Stimulated activated CD4-positive, alpha-beta T cell treated with anti-CD3 and anti-CD28 coated beads, Interleukin-2, amount 100 ng/mL, for 48 hours (primary cell): Measurements from ENCODE around the gene SIRT5.

Experiments used
- DNase-seq, 2 donors: peaks; one replicate each; pipeline ENCODE4 v3.0.0-alpha.2; 2020

The SIRT5 gene

DNA sequence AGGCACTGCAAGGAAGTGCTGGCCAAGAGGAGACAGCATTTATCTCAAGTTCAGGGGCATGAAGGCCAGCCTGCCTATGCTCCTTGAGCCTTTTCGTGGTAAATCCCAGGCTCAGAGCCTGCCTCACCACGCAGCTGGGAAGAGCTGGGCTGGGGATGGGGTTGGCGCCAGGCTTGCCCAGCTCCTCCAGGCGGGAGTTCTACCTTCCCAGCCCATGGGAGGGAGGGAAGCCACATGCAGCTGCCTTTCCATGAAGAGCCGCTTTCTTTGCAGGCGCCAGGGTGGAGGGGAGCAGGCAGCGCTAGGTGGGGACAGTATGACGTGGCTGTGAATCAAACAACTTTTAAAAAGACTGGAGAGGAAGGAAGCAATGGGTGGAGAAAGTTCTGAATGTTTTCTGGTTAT lies 19.5 kb upstream of the SIRT5 start:
- no peak for DNase-seq

DNA sequence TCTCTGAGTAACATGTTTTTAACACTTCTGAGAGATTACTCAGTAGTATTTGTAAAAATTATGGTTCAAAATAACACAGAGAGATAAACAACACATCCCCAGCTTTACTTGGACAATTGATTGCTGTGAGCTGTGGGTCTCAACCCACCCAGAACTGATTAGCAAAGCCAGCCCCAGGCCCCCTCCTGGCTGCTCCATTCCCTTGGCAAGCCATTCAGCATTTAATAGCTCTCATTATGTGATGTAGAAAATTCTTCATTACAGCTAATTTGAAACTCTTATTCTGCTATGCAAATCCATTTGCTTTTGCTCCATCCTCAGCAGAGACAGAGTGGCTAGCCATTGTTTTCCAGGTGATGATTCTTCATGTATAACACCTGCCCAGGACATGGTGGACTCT lies 16.6 kb upstream of the SIRT5 start:
- DNase-seq: no peak

DNA sequence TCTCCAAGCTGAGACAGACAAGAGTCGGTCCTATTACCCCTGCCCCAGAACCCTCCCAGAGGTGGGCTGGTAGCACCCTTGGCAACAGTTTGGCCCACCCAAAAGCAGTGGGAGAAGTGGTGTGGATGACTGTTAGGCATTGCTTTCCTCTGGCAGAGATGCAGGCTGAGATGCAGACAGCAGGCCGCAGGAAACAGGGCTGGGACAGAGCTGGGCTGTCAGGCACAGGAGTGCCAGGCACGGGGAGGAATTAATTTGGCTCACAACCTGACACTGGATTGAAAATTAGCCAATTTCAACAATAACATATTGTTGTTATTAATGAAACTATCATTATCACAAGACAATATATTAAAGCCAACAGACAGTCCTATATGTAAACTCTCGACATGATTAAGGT lies 15.7 kb upstream of the SIRT5 start:
- no peak for DNase-seq

DNA sequence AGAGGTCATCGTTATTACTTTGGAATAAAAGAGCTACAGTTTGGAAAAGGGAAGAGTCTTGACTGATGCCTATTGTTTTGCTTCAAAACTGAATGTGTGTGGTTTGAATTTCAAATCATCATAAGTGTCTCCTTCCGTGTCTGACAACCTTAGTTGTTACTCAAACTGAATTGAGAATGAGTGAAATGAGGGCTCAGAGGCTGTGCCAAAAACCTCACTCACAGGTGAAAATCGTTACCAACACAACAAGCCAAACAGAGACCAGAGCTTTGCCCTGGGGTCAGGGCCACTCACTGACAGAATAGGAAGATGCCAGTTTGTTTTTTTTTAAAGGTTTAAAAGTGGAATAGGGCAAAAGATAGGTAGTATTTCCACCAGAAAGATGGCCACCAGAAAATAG lies 15.2 kb upstream of the SIRT5 start:
- DNase-seq: no peak

DNA sequence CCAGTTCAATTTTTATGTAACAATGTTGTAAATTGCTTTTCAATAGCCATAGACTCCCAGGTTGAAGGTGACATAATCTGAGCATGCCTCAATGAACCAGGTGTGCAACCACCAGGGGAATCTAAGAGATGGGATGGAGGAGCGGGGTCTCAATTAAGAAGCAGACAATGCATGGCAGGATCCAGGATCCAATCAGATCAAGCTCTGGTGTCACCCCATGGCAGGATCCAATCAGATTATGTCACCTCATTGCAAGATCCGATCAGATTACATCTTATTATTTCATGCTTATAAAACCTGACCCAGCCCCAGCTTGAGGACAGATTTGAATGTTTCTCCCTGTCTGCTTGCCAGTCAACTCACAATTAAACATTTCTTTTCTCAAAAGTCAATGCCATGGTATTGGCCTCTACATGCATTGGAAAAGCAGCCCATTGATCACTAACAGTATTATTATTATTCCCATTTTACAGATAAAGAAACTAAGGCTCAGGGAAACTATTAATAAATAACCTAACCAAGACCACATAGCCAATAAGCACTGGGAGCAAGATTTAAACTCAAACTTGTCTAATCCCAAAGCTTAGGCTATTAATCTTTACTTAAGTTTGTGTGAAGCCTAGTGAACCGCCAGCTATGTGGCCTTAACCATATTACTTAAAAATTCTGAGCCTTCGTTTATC lies 14.3 kb upstream of the SIRT5 start:
- no peak for DNase-seq

DNA sequence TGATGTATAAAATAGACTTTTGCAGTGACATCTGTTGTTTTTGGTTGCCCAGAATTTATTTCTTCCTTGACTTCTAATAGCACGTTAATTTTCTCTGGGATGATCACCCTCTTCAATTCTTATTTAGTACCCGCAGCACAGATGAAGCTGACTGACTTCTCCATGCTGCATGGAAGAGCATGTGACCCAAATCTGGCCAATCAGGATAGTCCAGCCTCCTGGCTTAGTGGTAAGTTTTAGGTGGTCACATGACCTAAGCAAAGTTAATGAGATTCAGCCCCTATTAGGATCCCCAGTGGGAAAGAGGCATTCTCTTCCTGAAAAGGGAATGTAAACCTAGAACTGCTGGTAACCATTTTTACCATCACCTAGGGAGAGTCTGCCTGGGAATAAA lies 13.8 kb upstream of the SIRT5 start:
- DNase-seq: no peak

DNA sequence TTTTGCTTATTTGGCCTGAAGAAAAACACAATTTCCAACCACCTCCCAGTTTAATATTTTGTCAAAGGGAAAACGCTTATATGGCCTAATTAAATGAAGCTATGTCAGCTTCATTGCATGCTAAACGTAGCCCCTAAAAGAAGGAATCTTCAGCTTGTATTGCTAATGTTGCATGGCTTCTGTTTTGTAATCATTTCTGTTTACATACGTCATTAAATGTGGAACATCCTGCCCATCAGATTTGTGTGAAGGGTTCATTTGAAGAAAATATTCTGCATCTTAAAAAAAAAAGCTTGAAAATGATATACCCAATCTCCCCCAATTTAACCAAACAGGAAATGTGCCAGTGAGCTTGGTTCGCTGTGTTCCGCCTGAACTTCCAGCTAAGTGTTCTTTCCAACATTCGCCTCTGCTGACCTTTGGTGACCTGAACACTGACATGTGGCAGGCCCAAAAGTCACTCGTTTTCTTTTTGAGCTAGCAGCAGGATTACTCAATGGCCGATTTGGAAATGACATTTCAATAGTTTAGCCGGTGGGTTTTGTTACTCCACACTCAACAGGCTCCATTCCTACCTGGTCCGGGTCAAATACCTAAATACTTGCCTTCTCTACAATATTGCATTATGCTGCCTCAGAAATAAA lies 12.7 kb upstream of the SIRT5 start:
- no peak for DNase-seq

DNA sequence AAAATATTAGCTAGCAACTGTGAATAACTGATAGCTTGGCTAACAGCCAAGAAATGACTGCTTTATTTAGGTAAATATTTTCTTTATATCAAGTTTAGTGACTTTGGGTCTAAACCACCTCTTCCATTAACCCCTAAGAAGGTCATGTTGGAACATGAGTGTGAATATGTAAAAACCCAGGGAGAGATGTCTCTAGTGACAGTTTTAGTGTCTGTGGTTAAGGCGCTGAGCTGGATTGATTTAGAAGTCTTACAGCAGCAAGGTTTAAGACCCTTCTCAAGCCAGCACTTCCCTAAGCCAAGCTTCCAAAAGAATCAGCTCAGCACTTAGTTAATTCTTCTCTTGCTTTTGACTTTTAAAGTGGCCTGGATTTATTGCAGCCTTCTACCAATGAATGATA lies 11.4 kb upstream of the SIRT5 start:
- DNase-seq: no peak

DNA sequence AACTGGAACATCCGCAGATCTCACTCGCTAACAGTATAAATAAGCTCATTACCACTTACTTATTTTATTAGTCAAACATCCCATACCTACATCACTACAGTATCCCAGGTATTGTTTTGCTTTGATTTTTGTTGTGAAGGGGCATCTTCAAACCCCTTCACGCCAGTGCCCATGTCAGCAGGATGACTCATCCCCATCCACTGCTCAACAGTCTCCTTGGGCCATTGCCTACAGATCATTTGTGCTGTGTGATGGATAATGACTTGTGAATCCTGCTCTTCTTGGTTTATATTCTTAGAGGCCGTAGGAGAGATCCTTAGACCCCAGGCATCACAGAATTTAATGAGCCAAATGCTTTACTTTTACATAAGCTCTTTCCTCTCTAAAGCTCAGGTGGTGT lies 8.5 kb upstream of the SIRT5 start:
- DNase-seq: no peak

DNA sequence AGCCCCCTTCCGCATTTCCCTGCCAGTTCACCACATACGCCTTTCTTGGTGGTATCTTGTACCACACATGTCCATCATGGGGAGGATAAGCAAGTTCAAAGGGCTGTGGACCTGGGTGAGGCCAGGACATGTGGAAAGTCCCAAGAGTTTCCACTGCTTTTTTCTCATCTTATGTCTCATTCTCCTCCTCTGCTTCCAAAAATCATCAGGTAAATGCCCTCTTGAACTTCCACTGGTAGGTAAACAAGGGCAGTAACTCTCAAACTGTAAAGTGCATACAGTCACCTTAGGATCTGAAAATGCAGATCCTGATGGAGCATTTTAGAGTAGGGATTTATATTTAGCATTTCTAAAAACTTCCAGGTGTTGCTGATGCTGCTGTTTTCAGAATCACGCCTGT lies 7.9 kb upstream of the SIRT5 start:
- DNase-seq: no peak

DNA sequence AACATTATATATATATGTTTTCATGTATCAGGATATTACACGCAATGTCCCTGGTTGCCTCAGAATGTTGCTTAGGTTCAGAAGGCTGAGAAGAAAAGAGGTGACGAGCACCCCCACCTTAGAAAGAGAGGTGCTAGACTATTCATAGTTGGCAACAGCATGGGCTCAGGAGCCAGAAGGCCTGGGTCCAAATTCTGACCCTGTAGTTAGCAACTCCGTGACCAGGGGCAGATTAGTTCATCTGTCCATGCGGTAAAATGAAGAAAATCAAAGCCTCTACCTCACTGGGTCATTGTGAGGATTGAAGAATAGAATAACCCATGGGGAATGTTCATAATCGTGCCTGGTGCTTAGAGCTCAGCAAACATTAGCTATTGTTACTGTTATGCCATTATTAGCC lies 5.4 kb upstream of the SIRT5 start:
- no peak for DNase-seq

DNA sequence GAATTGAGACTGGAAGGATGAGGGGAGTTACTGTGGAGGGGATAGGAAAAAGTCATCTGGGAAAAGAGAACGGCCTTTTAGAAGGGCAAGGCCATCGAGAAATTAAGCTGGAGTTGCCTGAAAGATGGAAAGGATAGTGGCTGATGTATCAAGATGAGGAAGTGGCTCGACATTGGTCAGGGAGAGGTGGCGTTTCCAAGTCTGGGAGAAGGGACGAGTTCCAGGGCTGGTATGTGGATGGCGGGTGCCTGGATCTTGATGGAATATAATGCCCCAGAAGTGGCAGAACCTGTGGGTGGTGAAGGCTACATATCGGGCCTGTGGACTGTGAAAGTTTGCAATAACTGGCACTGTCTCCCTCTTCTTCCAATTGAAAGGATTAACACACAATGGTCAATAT lies 2.2 kb upstream of the SIRT5 start:
- no peak for DNase-seq

DNA sequence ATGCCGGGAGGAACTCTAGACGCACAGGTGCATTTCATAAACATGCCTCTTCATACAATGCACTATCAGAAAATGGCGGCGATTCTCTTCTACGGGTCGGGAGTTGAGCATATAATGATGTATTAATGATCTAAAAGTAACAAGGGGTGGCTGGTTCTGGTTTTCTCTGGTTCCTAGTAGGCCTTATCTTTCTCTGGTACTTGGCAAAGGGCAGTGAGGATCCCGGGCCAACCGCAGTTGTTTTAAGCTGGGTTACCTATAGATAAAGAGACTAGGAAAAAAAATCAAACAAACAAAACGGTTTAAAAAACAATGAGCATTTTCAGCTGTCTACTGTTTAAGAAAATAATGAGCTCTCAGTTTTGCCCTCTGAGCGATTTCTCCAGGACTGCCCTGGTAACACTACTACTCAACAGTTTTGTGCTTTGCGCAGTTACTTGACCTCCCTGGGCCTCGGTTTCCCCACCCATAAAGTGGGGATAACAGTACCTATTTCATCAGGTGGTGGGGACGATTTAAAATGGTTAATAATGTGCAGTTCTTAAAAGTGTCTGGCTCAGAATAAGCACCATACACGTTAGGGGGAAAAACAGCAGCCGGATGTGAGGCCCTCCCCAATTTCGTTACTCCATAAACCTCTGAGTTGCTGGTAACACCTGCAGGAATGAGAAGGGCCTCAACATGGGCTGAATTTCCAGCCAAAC lies 1.3 kb upstream of the SIRT5 start:
- DNase-seq: no peak

DNA sequence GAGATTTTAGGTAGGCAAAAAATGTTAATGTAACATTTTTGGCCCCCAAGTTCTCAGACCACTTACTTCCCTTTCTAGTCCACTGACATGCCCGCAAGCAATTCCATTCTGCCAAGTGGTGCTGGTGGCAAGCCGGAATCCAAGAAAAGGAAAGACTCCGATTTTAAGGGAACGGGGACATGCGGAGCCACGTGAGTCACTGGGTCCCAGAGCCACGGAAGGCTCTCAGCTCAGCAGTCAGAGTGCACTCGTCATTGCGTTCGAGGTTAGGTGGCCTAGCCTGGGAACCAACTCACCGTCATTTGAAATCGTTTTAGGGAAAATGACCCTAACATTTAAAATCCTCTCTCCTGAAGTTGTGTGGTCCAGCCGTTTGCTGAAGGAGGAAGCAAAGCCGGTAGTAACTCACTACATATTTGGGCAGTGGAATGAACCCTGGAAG lies 711 bp upstream of the SIRT5 start:
- DNase-seq: peak in 1 of 2 donors; percentile 21

DNA sequence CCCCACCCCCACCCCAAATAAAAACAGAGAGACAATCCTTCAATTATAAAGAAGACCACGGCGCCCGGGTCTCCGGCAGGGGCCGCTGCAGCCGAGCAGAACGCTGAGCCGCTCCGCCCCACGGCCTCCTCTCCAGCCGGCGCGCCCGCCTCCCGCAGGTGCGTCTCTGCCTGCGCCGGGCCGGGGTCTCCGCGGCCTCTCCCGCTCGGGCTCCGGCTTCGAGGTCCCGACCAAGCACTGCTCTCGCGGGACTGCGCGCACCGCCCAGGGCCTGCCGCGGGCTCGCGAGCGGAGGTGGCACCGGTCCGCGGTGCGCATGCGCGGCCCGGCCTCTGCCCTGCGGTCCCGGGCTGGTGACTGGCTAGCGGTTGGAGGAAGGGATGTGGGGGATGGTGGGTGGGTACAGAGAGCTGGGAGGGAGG lies 241 bp upstream of the SIRT5 start:
- DNase-seq: peak; percentile 82 to 87

DNA sequence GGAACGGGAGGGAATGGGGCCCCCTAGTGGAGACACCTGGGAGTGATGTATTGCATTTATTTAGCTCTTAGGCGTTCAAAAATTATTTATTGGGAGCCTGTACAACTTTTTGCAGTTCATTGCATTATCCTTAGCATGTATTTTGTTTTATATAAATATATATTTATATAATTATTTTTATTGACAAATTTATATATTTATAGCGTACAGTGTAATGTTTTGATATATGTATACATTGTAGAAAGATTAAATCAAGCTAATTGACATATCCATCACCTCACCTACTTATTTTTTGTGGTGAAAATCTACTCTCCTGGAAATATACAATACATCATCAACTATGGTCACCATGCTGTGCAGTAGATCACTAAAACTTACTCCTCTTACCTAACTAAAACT lies 975 bp downstream of the SIRT5 start:
- DNase-seq: no peak

DNA sequence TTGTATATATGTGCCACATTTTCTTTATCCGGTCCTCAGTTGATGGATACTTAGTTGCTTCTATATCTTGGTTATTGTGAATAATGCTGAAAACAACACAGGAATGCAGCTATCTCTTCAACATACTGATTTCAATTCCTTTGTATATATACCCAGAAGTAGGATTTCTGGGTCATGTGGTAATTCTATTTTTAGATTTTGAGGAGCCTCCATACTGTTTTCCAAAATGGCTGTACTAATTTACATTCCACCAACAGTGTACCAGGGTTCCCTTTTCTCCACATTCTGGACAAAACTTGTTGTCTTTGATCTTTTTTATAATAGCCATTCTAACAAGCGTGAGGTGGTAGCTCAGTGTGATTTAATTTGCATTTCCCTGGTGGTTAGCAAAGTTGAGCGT lies 1.6 kb downstream of the SIRT5 start:
- DNase-seq: no peak

DNA sequence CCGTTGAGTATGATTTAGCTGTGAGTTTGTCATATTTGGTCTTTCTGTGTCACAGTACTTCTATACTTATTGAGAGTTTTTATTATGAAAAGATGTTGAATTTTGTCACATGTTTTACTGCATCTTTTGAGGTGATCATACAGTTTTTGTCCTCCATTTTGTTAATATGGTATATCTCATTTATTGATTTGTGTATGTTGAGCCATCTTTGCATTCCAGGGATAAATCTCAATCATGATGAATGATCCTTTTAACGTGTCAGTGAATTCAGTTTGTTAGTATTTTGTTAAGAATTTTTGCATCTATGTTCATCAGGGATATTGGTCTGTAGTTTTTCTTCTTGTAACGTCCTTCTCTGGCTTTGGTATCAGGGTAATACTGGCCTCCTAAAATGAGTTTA lies 3.5 kb downstream of the SIRT5 start:
- DNase-seq: no peak

DNA sequence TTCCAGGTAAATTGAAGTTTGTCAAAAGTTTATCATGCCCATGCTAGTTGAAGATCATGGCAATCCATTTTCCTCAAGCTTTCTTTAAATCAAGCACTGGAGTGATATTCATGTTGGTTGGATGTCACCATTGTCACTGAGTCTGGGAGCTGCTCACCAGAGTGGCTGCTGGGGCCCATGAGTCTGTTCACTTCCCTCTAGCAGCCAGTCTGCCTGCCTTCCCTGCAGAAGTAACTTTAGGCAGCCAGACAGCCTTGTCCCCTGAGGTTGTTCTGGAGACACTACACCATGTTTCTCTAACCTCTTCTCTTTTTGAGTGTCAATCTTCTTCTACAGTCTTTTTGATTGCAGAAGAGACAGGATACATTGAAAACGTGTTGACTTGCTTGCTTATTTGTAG lies 5.5 kb downstream of the SIRT5 start:
- no peak for DNase-seq

DNA sequence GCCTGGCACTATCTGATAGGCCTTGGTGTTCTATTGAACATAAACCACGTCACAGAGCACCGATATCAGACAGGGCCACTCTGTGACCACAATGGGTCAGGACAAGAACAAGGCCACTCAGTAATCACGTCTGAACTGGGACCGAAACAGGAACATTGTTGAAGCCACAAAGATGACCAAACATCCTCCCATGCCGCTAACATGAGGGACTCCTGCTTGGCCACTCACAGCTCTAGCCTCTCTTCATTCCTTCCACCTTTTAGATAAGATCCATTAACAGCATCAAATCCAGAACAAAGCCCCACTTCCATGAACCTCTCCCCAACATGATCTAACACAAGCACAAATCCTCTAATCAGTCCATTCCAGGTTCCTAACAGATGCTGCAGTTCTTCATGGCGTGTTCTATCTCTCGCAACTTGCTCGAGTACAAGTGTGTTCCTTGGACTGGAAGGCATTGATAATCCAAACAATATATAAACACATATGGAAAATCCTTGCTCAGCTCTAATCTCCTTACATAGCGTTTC lies 7.4 kb downstream of the SIRT5 start:
- DNase-seq: no peak

DNA sequence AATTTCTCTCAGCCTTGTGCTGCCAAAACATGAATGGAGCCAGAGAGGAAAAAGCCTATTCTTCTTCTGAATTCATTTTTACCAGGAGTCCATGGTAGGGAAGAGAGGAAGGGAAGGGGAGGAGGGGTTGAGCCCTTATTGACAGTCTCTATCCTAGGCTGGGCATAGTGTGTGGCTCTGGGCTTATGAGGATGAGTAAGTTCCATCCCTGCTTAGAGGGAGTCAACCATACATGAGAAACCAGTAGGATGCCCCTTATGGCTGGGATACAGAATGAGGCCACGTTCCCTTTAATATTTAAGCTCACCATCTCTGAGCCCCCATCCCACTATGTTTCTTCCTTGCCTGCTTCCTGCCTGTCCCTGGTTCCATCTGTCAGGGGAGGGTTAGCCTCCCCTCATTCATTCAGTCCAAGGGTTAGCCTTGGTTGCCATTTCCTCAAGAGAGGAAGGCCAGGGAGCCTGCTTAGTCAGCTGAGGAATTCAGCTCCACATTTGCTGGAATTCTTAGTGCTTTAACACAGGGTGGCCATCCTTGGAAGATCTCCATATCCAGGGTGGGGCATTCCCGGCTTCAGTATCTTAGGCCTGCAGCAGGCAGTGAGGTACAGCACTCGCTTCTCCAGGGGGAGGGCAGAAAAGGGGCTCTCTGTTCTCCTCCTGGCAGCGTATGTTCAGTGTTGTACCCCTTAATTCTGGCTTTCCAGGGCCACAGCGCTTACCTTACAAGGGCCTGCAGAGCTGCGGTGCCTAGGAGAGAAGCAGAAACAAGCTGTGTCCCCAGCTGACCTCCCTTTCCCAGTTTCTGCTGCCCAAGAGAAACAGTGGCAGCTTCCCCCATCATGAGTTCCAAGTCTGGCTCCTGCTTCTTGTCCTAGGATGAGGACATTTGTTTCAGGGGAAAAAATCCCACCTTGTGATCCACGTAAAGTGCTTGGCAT lies 12.5 kb downstream of the SIRT5 start:
- DNase-seq: no peak

DNA sequence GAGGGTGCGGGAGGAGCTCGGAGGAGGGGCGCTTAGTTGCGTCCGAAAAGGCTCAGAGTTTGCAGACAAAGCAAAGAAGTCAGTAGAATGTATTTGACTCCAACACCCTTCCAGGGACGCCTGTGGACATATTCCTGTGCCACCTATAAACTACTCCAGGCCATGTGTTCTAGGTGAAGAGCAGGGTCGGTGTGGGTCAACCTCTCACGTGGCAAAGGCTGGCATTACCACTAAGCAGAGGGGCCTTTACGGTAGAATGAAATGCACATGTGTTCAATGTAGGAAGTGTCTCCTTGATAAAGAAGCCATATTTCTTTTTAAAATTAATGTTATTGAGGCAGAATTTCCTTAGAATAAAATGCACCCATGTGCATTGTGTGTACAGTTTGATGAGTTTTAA lies 15.4 kb downstream of the SIRT5 start:
- no peak for DNase-seq

DNA sequence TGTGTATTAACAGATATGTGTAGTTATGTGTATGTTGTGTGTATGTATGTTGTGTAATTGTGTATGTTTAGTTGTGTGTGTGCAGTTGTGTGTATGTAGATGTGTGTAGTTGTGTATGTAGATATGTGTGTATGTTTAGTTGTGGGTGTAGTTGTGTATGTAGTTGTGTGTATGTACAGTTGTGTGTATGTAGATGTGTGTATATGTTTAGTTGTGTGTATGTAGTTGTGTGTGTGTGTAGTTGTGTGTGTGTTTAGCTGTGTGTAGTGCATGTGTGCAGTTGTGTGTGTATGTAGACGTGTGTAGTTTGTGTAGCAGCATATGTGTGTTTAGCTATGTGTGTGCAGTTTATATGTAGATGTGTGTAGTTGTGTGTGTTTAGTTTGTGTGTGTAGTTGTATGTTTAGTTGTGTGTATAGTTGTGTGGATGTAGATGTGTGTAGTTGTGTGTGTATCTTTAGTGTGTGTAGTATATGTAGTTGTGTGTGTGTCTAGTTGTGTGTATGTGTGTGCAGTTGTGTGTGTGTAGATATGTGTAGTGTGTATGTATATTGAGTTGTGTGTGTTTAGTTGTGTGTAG lies 16.3 kb downstream of the SIRT5 start:
- DNase-seq: no peak
